ENCODE results near the gene ACSM2B. TPM values are rescaled to one million over a fixed set of nuclear protein-coding genes. Genes with fewer than 3 reads are reported as not detected.

Gene ACSM2B
- total and polyA plus RNA-seq, 10 of the 15 experiments (the other 5 are each of a cell fraction or from before 2014, with no cell fraction given): not detected

Small RNAs within 50 kb of the gene (small RNA-seq; reads per million reads assigned to genes)
- not detected for gene AC141273.3

Other genes with a start within 250 kb of the ACSM2B start
Only the 7 nearest of the 10 such genes appear.
- gene UMOD, start 223.7 kb downstream of the ACSM2B start, total RNA-seq (2014; rRNA removed): not detected in 2 replicates
- not detected in 2 replicates for gene UMOD, start 223.7 kb downstream of the ACSM2B start, total RNA-seq (2014; rRNA removed; fragmentation: Illumina TruSeq; extraction: Trizol)
- gene UMOD, start 223.7 kb downstream of the ACSM2B start, total RNA-seq (2021): not detected in 2 replicates
- gene UMOD, start 223.7 kb downstream of the ACSM2B start, polyA plus RNA-seq (2011; rRNA removed): not detected in 2 replicates
- not detected in 2 replicates for gene UMOD, start 223.7 kb downstream of the ACSM2B start, polyA plus RNA-seq (2014; fragmentation: Illumina TruSeq; extraction: Trizol)
- gene UMOD, start 223.7 kb downstream of the ACSM2B start, polyA plus RNA-seq (2014; fragmentation: Nextera tagmentation; extraction: Ambion mirVana): not detected
- gene UMOD, start 223.7 kb downstream of the ACSM2B start, polyA plus RNA-seq (2014; rRNA removed): not detected in 2 replicates
- gene UMOD, start 223.7 kb downstream of the ACSM2B start, polyA plus RNA-seq (2016; fragmentation: Nextera tagmentation; extraction: Ambion mirVana): not detected
- gene PDILT, start 171.6 kb downstream of the ACSM2B start, total RNA-seq (2014; rRNA removed): not detected in 2 replicates
- gene PDILT, start 171.6 kb downstream of the ACSM2B start, total RNA-seq (2014; rRNA removed; fragmentation: Illumina TruSeq; extraction: Trizol): not detected in 2 replicates
- gene PDILT, start 171.6 kb downstream of the ACSM2B start, total RNA-seq (2021): not detected in 2 replicates
- not detected in 2 replicates for gene PDILT, start 171.6 kb downstream of the ACSM2B start, polyA plus RNA-seq (2011; rRNA removed)
- gene PDILT, start 171.6 kb downstream of the ACSM2B start, polyA plus RNA-seq (2014; fragmentation: Illumina TruSeq; extraction: Trizol): not detected in 2 replicates
- gene PDILT, start 171.6 kb downstream of the ACSM2B start, polyA plus RNA-seq (2014; fragmentation: Nextera tagmentation; extraction: Ambion mirVana): not detected
- not detected in 2 replicates for gene PDILT, start 171.6 kb downstream of the ACSM2B start, polyA plus RNA-seq (2014; rRNA removed)
- gene PDILT, start 171.6 kb downstream of the ACSM2B start, polyA plus RNA-seq (2016; fragmentation: Nextera tagmentation; extraction: Ambion mirVana): not detected
- 0.28 and 0.38 TPM in 2 replicates for gene ACSM5, start 166.8 kb downstream of the ACSM2B start, total RNA-seq (2014; rRNA removed)
- 0.31 TPM in 1 of 2 replicates, not detected in the other for gene ACSM5, start 166.8 kb downstream of the ACSM2B start, total RNA-seq (2014; rRNA removed; fragmentation: Illumina TruSeq; extraction: Trizol)
- gene ACSM5, start 166.8 kb downstream of the ACSM2B start, total RNA-seq (2021): 0.26 and 0.45 TPM in 2 replicates
- not detected in 2 replicates for gene ACSM5, start 166.8 kb downstream of the ACSM2B start, polyA plus RNA-seq (2011; rRNA removed)
- gene ACSM5, start 166.8 kb downstream of the ACSM2B start, polyA plus RNA-seq (2014; fragmentation: Illumina TruSeq; extraction: Trizol): 0.07 TPM in 1 of 2 replicates, not detected in the other
- gene ACSM5, start 166.8 kb downstream of the ACSM2B start, polyA plus RNA-seq (2014; fragmentation: Nextera tagmentation; extraction: Ambion mirVana): under 1 TPM in 1 of 2 experiments, not detected in 1; 0.20 TPM
- 0.11 and 0.14 TPM in 2 replicates for gene ACSM5, start 166.8 kb downstream of the ACSM2B start, polyA plus RNA-seq (2014; rRNA removed)
- under 1 TPM in 1 of 2 experiments, not detected in 1; 0.54 TPM for gene ACSM5, start 166.8 kb downstream of the ACSM2B start, polyA plus RNA-seq (2016; fragmentation: Nextera tagmentation; extraction: Ambion mirVana)
- not detected in 2 replicates for gene ACSM2A, start 124.8 kb downstream of the ACSM2B start, total RNA-seq (2014; rRNA removed)
- not detected in 2 replicates for gene ACSM2A, start 124.8 kb downstream of the ACSM2B start, total RNA-seq (2014; rRNA removed; fragmentation: Illumina TruSeq; extraction: Trizol)
- 0.21 TPM in 1 of 2 replicates, not detected in the other for gene ACSM2A, start 124.8 kb downstream of the ACSM2B start, total RNA-seq (2021)
- not detected in 2 replicates for gene ACSM2A, start 124.8 kb downstream of the ACSM2B start, polyA plus RNA-seq (2011; rRNA removed)
- not detected in 2 replicates for gene ACSM2A, start 124.8 kb downstream of the ACSM2B start, polyA plus RNA-seq (2014; fragmentation: Illumina TruSeq; extraction: Trizol)
- gene ACSM2A, start 124.8 kb downstream of the ACSM2B start, polyA plus RNA-seq (2014; fragmentation: Nextera tagmentation; extraction: Ambion mirVana): not detected
- gene ACSM2A, start 124.8 kb downstream of the ACSM2B start, polyA plus RNA-seq (2014; rRNA removed): not detected in 2 replicates
- gene ACSM2A, start 124.8 kb downstream of the ACSM2B start, polyA plus RNA-seq (2016; fragmentation: Nextera tagmentation; extraction: Ambion mirVana): not detected
- 0.22 TPM in 1 of 2 replicates, not detected in the other for gene ACSM1, start 121.3 kb upstream of the ACSM2B start, total RNA-seq (2014; rRNA removed)
- gene ACSM1, start 121.3 kb upstream of the ACSM2B start, total RNA-seq (2014; rRNA removed; fragmentation: Illumina TruSeq; extraction: Trizol): 0.09 and 0.22 TPM in 2 replicates
- not detected in 2 replicates for gene ACSM1, start 121.3 kb upstream of the ACSM2B start, total RNA-seq (2021)
- gene ACSM1, start 121.3 kb upstream of the ACSM2B start, polyA plus RNA-seq (2011; rRNA removed): 0.15 and 0.26 TPM in 2 replicates
- 0.13 and 0.55 TPM in 2 replicates for gene ACSM1, start 121.3 kb upstream of the ACSM2B start, polyA plus RNA-seq (2014; fragmentation: Illumina TruSeq; extraction: Trizol)
- gene ACSM1, start 121.3 kb upstream of the ACSM2B start, polyA plus RNA-seq (2014; fragmentation: Nextera tagmentation; extraction: Ambion mirVana): under 1 TPM; 0.11 TPM
- gene ACSM1, start 121.3 kb upstream of the ACSM2B start, polyA plus RNA-seq (2014; rRNA removed): 0.14 and 0.22 TPM in 2 replicates
- gene ACSM1, start 121.3 kb upstream of the ACSM2B start, polyA plus RNA-seq (2016; fragmentation: Nextera tagmentation; extraction: Ambion mirVana): not detected
- 46.3 and 48.4 TPM in 2 replicates for gene THUMPD1, start 165.5 kb upstream of the ACSM2B start, total RNA-seq (2014; rRNA removed)
- gene THUMPD1, start 165.5 kb upstream of the ACSM2B start, total RNA-seq (2014; rRNA removed; fragmentation: Illumina TruSeq; extraction: Trizol): 48.5 and 49.5 TPM in 2 replicates
- 33.7 and 36.2 TPM in 2 replicates for gene THUMPD1, start 165.5 kb upstream of the ACSM2B start, total RNA-seq (2021)
- 35.5 and 61.3 TPM in 2 replicates for gene THUMPD1, start 165.5 kb upstream of the ACSM2B start, polyA plus RNA-seq (2011; rRNA removed)
- gene THUMPD1, start 165.5 kb upstream of the ACSM2B start, polyA plus RNA-seq (2014; fragmentation: Illumina TruSeq; extraction: Trizol): 37.7 and 44.4 TPM in 2 replicates
- gene THUMPD1, start 165.5 kb upstream of the ACSM2B start, polyA plus RNA-seq (2014; fragmentation: Nextera tagmentation; extraction: Ambion mirVana): 10 to 100 TPM; 21.5 to 26.1 TPM
- 28.9 and 31.7 TPM in 2 replicates for gene THUMPD1, start 165.5 kb upstream of the ACSM2B start, polyA plus RNA-seq (2014; rRNA removed)
- gene THUMPD1, start 165.5 kb upstream of the ACSM2B start, polyA plus RNA-seq (2016; fragmentation: Nextera tagmentation; extraction: Ambion mirVana): 10 to 100 TPM; 45.2 to 49.5 TPM
- gene ACSM3, start 187.6 kb upstream of the ACSM2B start, total RNA-seq (2014; rRNA removed): 4.5 and 7.7 TPM in 2 replicates
- gene ACSM3, start 187.6 kb upstream of the ACSM2B start, total RNA-seq (2014; rRNA removed; fragmentation: Illumina TruSeq; extraction: Trizol): 5.4 and 6.5 TPM in 2 replicates
- 4.4 and 7.1 TPM in 2 replicates for gene ACSM3, start 187.6 kb upstream of the ACSM2B start, total RNA-seq (2021)
- gene ACSM3, start 187.6 kb upstream of the ACSM2B start, polyA plus RNA-seq (2011; rRNA removed): 21.0 and 28.6 TPM in 2 replicates
- 6.7 and 7.5 TPM in 2 replicates for gene ACSM3, start 187.6 kb upstream of the ACSM2B start, polyA plus RNA-seq (2014; fragmentation: Illumina TruSeq; extraction: Trizol)
- 1 to 10 TPM; 5.0 to 6.8 TPM for gene ACSM3, start 187.6 kb upstream of the ACSM2B start, polyA plus RNA-seq (2014; fragmentation: Nextera tagmentation; extraction: Ambion mirVana)
- gene ACSM3, start 187.6 kb upstream of the ACSM2B start, polyA plus RNA-seq (2014; rRNA removed): 4.2 and 4.9 TPM in 2 replicates
- 1 to 10 TPM; 6.9 to 7.9 TPM for gene ACSM3, start 187.6 kb upstream of the ACSM2B start, polyA plus RNA-seq (2016; fragmentation: Nextera tagmentation; extraction: Ambion mirVana)

All from GM12878 (cell line).